ENCODE data around the gene ZBTB8A.
"Not testable (repeated sequence)": the region's sequence is repeated elsewhere in the genome, so short reads cannot be mapped to it uniquely, and the experiment has no call there.

Gene ZBTB8A

GRCh38 chr1:32539584-32540571 lies 651 bp downstream of the ZBTB8A start:
- peak; percentile 41 for DNase-seq (ENCODE audit: low spot score)

- no peak for DNase-seq (ENCODE audit: low spot score)
Measured at GRCh38 chr1:32540605-32541004, 1.4 kb downstream of the ZBTB8A start.

DNA sequence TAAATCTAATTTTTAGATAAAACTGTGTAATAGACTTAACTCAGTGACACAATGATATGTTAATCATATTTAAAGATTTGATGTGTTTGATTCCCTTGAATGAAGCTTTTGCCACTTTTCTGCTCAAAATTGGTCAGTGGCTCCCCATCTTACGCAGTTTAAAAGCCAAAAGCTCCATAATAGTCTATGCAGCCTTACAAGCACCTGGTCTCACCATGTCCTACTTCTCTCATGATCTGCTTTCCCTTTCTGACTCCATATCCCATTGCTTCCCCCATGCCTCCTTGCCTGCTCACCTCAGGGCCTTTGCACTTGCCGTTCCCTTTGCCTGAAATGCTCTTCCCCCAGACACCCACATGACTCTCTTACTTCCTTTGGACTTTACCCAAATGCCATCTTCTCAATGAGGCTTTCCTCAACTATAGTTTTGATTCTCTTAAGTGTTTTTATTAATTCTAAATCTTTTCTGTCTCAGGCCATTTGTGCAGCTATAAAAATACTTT lies 1.9 kb downstream of the ZBTB8A start:
- DNase-seq (ENCODE audit: low spot score), result no peak

- no peak for DNase-seq (ENCODE audit: low spot score)
Measured at GRCh38 chr1:32546611-32547010, 7.4 kb downstream of the ZBTB8A start.

GRCh38 chr1:32549616-32550015 lies 10.4 kb downstream of the ZBTB8A start:
- DNase-seq (ENCODE audit: low spot score), result no peak

DNA sequence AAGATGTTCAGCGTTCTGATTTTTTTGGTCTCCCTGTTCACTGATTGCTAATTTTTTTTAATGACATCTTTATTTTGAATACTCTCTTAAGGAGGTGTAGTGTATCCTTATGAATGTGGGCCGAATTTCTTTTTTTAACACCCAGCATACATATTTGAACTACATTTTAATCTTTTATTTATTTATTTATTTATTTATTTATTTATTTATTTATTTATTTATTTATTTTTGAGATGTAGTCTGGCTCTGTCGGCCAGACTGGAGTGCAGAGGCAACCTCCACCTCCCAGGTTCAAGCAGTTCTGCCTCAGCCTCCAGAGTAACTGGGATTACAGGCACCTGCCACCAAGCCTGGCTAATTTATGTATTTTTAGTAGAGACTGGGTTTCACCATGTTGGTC lies 15.1 kb downstream of the ZBTB8A start:
- DNase-seq (ENCODE audit: low spot score), result no peak

DNA sequence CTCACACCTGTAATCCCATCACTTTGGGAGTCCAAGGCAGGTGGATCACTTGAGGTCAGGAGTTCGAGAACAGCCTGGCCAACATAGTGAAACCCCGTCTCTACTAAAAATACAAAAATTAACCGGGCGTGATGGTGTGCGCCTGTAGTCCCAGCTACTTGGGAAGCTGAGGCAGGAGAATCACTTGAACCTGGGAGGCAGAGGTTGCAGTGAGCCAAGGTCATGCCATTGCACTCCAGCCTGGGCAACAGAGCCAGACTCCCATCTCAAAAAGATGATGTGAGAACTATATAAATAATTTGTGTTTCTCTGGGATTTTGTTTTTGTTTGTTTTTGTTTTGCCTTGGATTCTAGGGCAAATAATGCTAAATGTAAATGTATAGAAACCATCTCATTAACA lies 17.8 kb downstream of the ZBTB8A start:
- DNase-seq (ENCODE audit: low spot score), result not testable (repeated sequence)

DNA sequence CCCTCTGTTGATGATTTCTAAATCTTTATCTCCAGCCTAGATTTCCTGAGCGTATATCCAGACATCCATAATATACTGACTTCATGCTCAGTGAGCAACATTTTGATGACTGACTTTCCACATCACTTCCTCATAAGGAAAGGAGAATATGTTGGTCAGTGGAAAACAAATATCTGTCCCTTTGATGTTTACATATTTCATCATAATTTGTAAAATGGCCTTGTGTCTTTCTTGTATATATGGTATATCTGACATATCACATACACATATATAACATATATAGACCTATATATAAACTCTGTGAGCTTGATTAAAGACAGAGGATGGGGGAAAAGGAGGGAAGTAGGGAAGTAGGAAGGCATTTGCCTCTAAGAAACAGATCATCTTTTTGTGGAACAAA lies 18.6 kb downstream of the ZBTB8A start:
- DNase-seq (ENCODE audit: low spot score), result no peak

- DNase-seq (ENCODE audit: low spot score), result no peak
Measured at GRCh38 chr1:32568929-32569328, 29.7 kb downstream of the ZBTB8A start.

DNA sequence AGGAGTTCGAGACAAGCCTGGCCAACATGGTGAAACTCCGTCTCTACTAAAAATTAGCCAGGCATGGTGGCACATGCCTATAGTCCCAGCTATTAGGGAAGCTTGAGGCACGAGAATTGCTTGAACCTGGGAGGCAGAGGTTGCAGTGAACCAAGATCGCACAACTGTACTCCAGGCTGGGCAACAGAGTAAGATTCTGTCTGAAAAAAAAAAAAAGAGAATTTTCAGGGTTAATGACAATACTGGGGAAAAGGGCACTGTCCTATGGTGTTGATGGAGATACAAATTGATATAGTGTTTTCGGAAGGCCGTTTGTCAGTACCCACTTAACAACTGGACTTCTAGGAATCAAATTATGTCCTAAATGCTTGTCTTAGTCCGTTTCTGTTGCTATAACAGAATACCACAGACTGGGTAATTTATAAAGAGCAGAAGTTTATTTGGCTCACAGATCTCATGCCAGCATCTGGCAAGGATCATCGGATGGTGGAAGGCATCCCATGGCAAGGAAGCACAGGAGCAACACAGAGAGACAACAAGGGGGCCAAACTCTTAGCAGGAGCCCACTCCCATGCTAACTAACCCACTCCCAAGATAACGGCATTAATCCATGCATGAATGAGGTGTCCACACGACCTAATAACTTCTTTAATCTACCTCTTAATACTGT lies 41.3 kb downstream of the ZBTB8A start:
- DNase-seq (ENCODE audit: low spot score), result no peak

- DNase-seq (ENCODE audit: low spot score), result no peak
Measured at GRCh38 chr1:32592943-32593342, 53.7 kb downstream of the ZBTB8A start.

- no peak for DNase-seq (ENCODE audit: low spot score)
Measured at GRCh38 chr1:32600034-32600433, 60.8 kb downstream of the ZBTB8A start.

- no peak for DNase-seq (ENCODE audit: low spot score)
Measured at GRCh38 chr1:32605711-32606424, 66.6 kb downstream of the ZBTB8A start.

DNA sequence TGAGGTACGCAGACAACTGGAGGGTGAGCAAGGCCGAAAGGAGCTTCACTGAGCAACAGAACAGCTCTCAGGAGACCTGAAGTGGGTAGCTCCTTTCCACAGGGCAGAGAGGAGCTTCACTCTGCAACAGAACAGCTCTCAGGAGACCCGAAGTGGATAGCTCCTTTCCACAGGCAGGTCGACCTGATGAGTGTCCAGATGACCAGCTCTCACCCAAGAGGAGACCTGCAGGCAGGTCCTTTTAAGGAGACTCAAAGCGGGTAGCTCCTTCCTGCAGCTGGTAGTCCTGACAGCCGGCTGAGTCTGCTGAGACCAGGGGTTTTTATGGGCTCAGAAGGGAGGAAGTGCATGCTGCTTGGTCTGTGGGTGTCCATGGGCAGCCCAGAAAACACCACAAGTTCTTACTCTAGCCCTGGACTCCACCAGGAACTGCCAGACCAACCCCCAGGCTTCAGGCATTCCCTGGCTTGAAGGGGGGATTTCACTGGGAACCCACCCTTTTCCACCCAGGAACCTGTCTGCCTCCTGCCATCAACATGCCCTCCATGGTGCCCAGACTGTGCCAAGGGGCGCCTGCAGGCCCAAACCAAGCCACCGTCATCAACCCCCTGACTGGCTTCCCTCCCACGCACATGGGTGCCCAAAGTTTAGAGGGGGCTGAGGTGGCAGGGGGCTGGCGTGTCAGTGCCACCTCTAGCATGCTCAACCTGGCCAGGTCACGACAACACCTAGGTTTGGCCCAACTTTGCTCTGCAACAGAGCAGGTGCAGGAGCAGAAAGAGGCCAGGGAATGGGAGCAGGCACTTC lies 67.5 kb downstream of the ZBTB8A start:
- no peak for DNase-seq (ENCODE audit: low spot score)

GRCh38 chr1:32609180-32609579 lies 70.0 kb downstream of the ZBTB8A start:
- DNase-seq (ENCODE audit: low spot score), result no peak

GRCh38 chr1:32611859-32612188 lies 72.6 kb downstream of the ZBTB8A start:
- DNase-seq (ENCODE audit: low spot score), result no peak

- no peak for DNase-seq (ENCODE audit: low spot score)
Measured at GRCh38 chr1:32612189-32612881, 73.1 kb downstream of the ZBTB8A start.

DNA sequence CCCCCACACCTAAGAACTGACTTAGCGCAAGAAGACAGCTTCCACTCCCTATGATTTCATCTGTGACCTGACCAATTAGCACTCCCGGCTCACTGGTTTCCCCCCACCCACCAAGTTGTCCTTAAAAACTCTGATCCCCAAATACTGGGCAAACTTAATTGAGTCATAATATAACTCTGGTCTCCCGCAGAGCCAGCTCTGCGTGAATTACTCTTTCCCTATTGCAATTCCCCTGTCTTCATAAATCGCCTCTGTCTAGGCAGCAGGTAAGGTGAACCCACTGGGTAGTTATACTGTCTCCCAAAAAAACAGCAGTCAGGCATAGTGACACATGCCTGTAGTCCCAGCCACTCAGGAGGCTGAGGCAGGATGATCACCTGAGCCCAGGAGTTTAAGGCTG lies 74.2 kb downstream of the ZBTB8A start:
- DNase-seq (ENCODE audit: low spot score), result no peak

DNA sequence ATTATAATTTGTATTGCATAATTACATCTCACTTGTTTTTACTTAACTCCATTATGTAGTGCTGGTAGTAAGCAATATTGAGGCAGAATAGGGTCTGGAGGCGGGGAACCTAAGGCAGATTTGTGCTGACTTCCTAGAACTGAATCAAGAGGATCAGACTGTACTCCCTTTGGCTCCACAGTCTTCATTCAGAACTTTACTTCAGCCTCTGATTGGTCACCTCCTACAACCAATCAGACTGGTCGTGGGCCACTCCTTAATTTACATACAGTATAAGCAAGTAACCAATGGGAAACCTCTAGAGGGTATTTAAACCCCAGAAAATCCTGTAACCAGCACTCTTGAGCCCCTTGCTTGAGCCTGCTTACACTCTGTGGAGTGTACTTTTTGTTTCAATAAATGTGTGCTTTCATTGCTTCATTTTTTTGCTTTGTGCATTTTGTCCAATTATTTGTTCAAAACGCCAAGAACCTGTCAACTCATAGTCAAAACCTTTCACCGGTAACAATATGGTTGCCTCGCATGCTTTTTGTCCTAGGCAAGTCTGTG lies 79.5 kb downstream of the ZBTB8A start:
- DNase-seq (ENCODE audit: low spot score), result peak; percentile 53

GRCh38 chr1:32619701-32620485 lies 80.7 kb downstream of the ZBTB8A start:
- no peak for DNase-seq (ENCODE audit: low spot score)

Data from NAMALWA (cell line).